Measurements from ENCODE around the gene HEATR5B. TPM values are rescaled to one million over a fixed set of nuclear protein-coding genes. Genes with fewer than 3 reads are reported as not detected.

HEATR5B gene
- total and polyA plus RNA-seq, 9 of the 15 experiments (the other 6 are each of a cell fraction or from before 2014, with no cell fraction given), result 4.2 to 21.7 (median 12.2) TPM

DNA sequence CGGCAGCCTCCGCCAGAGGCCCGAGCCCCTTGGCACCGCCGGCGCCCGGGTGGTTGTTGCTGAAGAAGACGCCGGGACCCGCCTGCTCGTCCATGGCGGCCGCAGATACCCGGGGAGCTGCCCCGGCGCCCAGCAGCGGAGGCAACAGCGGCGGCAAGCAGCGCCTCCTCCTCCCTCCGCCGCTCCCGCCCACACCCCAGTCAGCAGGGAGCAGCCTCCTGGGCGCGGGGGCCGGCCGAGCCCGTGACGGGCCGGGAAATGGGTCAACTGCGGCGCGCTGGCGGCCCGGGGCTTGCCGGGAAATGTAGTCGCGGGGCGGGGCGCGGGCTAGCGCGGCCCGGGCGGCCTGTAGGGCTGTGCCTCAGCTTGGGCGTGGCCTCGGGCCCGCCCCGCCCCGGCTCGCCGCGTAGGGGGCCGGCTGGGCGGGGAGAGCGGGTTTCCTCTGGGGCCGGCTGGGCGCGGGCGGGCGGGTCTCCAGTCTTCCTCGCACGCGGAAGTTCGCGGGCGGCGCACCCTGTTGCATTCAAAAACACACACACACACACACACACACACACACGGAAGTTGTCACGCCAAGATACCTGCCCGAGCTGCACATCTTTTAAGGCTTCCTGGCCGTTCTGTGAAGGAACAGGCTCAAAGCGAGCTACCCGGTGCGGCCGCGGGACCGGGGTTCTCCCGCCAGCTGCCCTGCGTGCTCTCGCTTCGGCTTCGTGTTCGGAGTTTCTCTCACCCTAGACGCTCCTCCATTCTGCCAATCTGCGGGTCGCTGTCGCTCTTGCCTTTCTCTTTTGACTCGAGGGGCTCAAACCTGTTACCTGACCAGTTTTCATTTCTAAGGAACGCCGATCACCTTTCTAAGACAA is 117.6 kb downstream of the HEATR5B start, which contains the start of gene STRN:
Gene STRN (minus strand): TSS at position 167 of the 866 bp plus-strand sequence. CDS start 73 bp downstream, at position 94.
- POLR2A ChIA-PET, result interaction anchor here (0.8 to 1.7 kb wide), 7 partner anchors 10 to 230 kb away, joined by 3 to 6 read pairs (median 3); partner anchors contain the start of gene CEBPZOS
- TF ChIP-seq, protein P1, sequence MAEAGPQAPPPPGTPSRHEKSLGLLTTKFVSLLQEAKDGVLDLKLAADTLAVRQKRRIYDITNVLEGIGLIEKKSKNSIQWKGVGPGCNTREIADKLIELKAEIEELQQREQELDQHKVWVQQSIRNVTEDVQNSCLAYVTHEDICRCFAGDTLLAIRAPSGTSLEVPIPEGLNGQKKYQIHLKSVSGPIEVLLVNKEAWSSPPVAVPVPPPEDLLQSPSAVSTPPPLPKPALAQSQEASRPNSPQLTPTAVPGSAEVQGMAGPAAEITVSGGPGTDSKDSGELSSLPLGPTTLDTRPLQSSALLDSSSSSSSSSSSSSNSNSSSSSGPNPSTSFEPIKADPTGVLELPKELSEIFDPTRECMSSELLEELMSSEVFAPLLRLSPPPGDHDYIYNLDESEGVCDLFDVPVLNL (CRISPR knock-in tag; IDR thresholded peaks at IDR 0.05; ENCODE audit: low read depth), result 0 out of 2 replicates have a peak, but pooled peaks have one; percentile 38
- TF ChIP-seq, protein P2, sequence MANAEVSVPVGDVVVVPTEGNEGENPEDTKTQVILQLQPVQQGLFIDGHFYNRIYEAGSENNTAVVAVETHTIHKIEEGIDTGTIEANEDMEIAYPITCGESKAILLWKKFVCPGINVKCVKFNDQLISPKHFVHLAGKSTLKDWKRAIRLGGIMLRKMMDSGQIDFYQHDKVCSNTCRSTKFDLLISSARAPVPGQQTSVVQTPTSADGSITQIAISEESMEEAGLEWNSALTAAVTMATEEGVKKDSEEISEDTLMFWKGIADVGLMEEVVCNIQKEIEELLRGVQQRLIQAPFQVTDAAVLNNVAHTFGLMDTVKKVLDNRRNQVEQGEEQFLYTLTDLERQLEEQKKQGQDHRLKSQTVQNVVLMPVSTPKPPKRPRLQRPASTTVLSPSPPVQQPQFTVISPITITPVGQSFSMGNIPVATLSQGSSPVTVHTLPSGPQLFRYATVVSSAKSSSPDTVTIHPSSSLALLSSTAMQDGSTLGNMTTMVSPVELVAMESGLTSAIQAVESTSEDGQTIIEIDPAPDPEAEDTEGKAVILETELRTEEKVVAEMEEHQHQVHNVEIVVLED (CRISPR knock-in tag; IDR thresholded peaks at IDR 0.05), result peak; percentile 71; the same call in 1 of the 2 replicates
- TF ChIP-seq ESRRB (CRISPR knock-in tag; IDR thresholded peaks at IDR 0.05; ENCODE audit: borderline replicate concordance) (no peak), SAFB (IDR thresholded peaks at IDR 0.05; ENCODE audit: borderline replicate concordance, low read depth, low read length) (no peak), PHF8 (IDR thresholded peaks at IDR 0.05; ENCODE audit: borderline replicate concordance, low read length) (peak; percentile 85; the same call in 1 of the 2 replicates), HCFC1 (IDR thresholded peaks at IDR 0.05; ENCODE audit: low read depth, low read length) (peak; percentile 98), CBX1 (IDR thresholded peaks at IDR 0.05; ENCODE audit: low read depth) (peak; percentile 59; the same call in 1 of the 2 replicates), PCBP2 (IDR thresholded peaks at IDR 0.05; ENCODE audit: low read depth, low read length, poor library complexity, severe bottlenecking) (no peak), BRCA1 (IDR thresholded peaks at IDR 0.05) (no peak), BRCA1 (CRISPR knock-in tag; IDR thresholded peaks at IDR 0.05) (no peak), PHTF2 (CRISPR knock-in tag; IDR thresholded peaks at IDR 0.05) (no peak), XRCC3 (IDR thresholded peaks at IDR 0.05) (no peak), PRPF4 (IDR thresholded peaks at IDR 0.05; ENCODE audit: insufficient read depth, low read depth, low read length, poor library complexity, severe bottlenecking) (no peak), ZNF41 (CRISPR knock-in tag; conservative IDR thresholded peaks at IDR 0.05) (no peak; the same call in 1 of the 2 replicates), ZNF668 (CRISPR knock-in tag; IDR thresholded peaks at IDR 0.05) (no peak), CHD4 (IDR thresholded peaks at IDR 0.05; ENCODE audit: insufficient read depth, insufficient replicate concordance, low read depth, low read length, poor library complexity, severe bottlenecking) (no peak), SMAD2 (IDR thresholded peaks at IDR 0.05; ENCODE audit: low read depth, low read length) (no peak), ELF2 (CRISPR knock-in tag; IDR thresholded peaks at IDR 0.05) (0 out of 2 replicates have a peak, but pooled peaks have one; percentile 44), MTA2 (IDR thresholded peaks at IDR 0.05; ENCODE audit: low read depth) (no peak), RBM22 (IDR thresholded peaks at IDR 0.05; ENCODE audit: low read depth, low read length, poor library complexity, severe bottlenecking) (no peak)

More for the DNA sequence above, 117.6 kb downstream of the HEATR5B start, which contains the start of gene STRN:
- Histone ChIP-seq H4K20me1 (replicated peaks; ENCODE audit: control insufficient read depth, insufficient read depth, low read length) (no peaks in the 10 kb centered on the region), H3K27ac (ENCODE audit: extremely low read depth, low read depth, low read length) (peak within 1 kb of the TSS; percentile 96), H3K9ac (ENCODE audit: insufficient read depth in 1 of 2, low read depth in 2 of 2, low read length in 2 of 2) (peak within 1 kb of the TSS; percentile 96 to 97), H3K9me3 (replicated peaks; ENCODE audit: control insufficient read depth, insufficient read depth, low read depth, low read length) (no peaks in the 10 kb centered on the region), H3K27me3 (ENCODE audit: control insufficient read depth in 2 of 2, insufficient read depth in 2 of 2, low read length in 2 of 2) (no peaks in the 10 kb centered on the region), H2AFZ (ENCODE audit: low read depth, low read length) (peak within 1 kb of the TSS; percentile 98), H3K9me1 (ENCODE audit: control insufficient read depth, insufficient read depth, low read length) (no peaks in the 10 kb centered on the region), H3K4me3 (peak within 1 kb of the TSS; percentile 96), H3K36me3 (ENCODE audit: control insufficient read depth, insufficient read depth, low read length) (peaks cover 7% of the 10 kb centered on the region), H3K4me1 (replicated peaks in 1 of 2; ENCODE audit: control insufficient read depth in 2 of 2, insufficient read depth in 2 of 2, low read length in 2 of 2) (peaks cover 6 to 22% of the 10 kb centered on the region in 2 experiments), H3K79me2 (ENCODE audit: control insufficient read depth, insufficient read depth, low read length) (peaks cover 52% of the 10 kb centered on the region), H3K4me2 (ENCODE audit: insufficient read depth, low read length) (peak within 1 kb of the TSS; percentile 94)
- CTCF ChIA-PET (ENCODE audit: low intra/inter-chr PET ratio), result no interaction called here
- no TSS peak for BruUV-seq (replicated peaks)
- peak; percentile 94 for ATAC-seq
- WGBS (ENCODE audit: insufficient coverage, low coverage, missing lambda C conversion rate), result under 1% methylated on average over 53 of the region's 91 CpGs
- in situ Hi-C loops (cut with MboI) (no loop called here), intact Hi-C loops (cut with micrococcal nuclease) (no loop called here)
- FAIRE-seq, result peak; percentile 69
- DNase-seq (ENCODE audit: extremely low read depth in 1 of 4, low spot score in 3 of 4), result peak; percentile 96 to 98 (median 98)
